ENCODE measurements around the gene ABCC12.

Gene ABCC12

GRCh38 chr16:48113471-48113870, 42.3 kb downstream of the ABCC12 start:
- Histone ChIP-seq H3K4me3 (ENCODE audit: low read length) (no peak overlapping the region), H3K9ac (ENCODE audit: low read length) (no peak overlapping the region), H3K4me1 (ENCODE audit: control insufficient read depth, insufficient read depth, low read length) (no peaks in the 10 kb centered on the region), H3K27me3 (replicated peaks; ENCODE audit: control insufficient read depth, insufficient read depth, low read length) (peaks cover 34% of the 10 kb centered on the region), H3K9me3 (ENCODE audit: control insufficient read depth, low read length) (no peaks in the 10 kb centered on the region), H3K36me3 (ENCODE audit: control insufficient read depth, insufficient read depth, low read length, severe bottlenecking) (no peaks in the 10 kb centered on the region)
- DNase-seq (ENCODE audit: low read depth), result no peak

- H3K9me3 ChIP-seq (ENCODE audit: control insufficient read depth, low read length), result no peaks in the 10 kb centered on the region
- H3K4me1 ChIP-seq (ENCODE audit: control insufficient read depth, insufficient read depth, low read length), result no peaks in the 10 kb centered on the region
- H3K4me3 ChIP-seq (ENCODE audit: low read length), result no peak overlapping the region
- H3K9ac ChIP-seq (ENCODE audit: low read length), result no peak overlapping the region
- H3K27me3 ChIP-seq (replicated peaks; ENCODE audit: control insufficient read depth, insufficient read depth, low read length), result peaks cover 34% of the 10 kb centered on the region
- DNase-seq (ENCODE audit: low read depth), result no peak
- no peaks in the 10 kb centered on the region for H3K36me3 ChIP-seq (ENCODE audit: control insufficient read depth, insufficient read depth, low read length, severe bottlenecking)
These were observed 42.8 kb downstream of the ABCC12 start for GRCh38 chr16:48113001-48113400.

- H3K9me3 ChIP-seq (ENCODE audit: control insufficient read depth, low read length), result no peaks in the 10 kb centered on the region
- no peaks in the 10 kb centered on the region for H3K36me3 ChIP-seq (ENCODE audit: control insufficient read depth, insufficient read depth, low read length, severe bottlenecking)
- H3K27me3 ChIP-seq (replicated peaks; ENCODE audit: control insufficient read depth, insufficient read depth, low read length), result peaks cover 34% of the 10 kb centered on the region
- H3K9ac ChIP-seq (ENCODE audit: low read length), result no peak overlapping the region
- no peak overlapping the region for H3K4me3 ChIP-seq (ENCODE audit: low read length)
- no peaks in the 10 kb centered on the region for H3K4me1 ChIP-seq (ENCODE audit: control insufficient read depth, insufficient read depth, low read length)
- no peak for DNase-seq (ENCODE audit: low read depth)
These were observed 43.2 kb downstream of the ABCC12 start for GRCh38 chr16:48112600-48112999.

GRCh38 chr16:48110982-48111381, 44.8 kb downstream of the ABCC12 start:
- no peak for DNase-seq (ENCODE audit: low read depth)
- Histone ChIP-seq H3K4me3 (ENCODE audit: low read length) (no peak overlapping the region), H3K27me3 (replicated peaks; ENCODE audit: control insufficient read depth, insufficient read depth, low read length) (peaks cover 34% of the 10 kb centered on the region), H3K36me3 (ENCODE audit: control insufficient read depth, insufficient read depth, low read length, severe bottlenecking) (no peaks in the 10 kb centered on the region), H3K4me1 (ENCODE audit: control insufficient read depth, insufficient read depth, low read length) (no peaks in the 10 kb centered on the region), H3K9me3 (ENCODE audit: control insufficient read depth, low read length) (no peaks in the 10 kb centered on the region), H3K9ac (ENCODE audit: low read length) (no peak overlapping the region)

- DNase-seq (ENCODE audit: low read depth), result no peak
- Histone ChIP-seq H3K27me3 (replicated peaks; ENCODE audit: control insufficient read depth, insufficient read depth, low read length) (peaks cover 28% of the 10 kb centered on the region), H3K9ac (ENCODE audit: low read length) (no peak overlapping the region), H3K4me1 (ENCODE audit: control insufficient read depth, insufficient read depth, low read length) (no peaks in the 10 kb centered on the region), H3K4me3 (ENCODE audit: low read length) (no peak overlapping the region), H3K9me3 (ENCODE audit: control insufficient read depth, low read length) (no peaks in the 10 kb centered on the region), H3K36me3 (ENCODE audit: control insufficient read depth, insufficient read depth, low read length, severe bottlenecking) (no peaks in the 10 kb centered on the region)
These were observed 45.8 kb downstream of the ABCC12 start for GRCh38 chr16:48110000-48110399.

- Histone ChIP-seq H3K27me3 (replicated peaks; ENCODE audit: control insufficient read depth, insufficient read depth, low read length) (peaks cover 28% of the 10 kb centered on the region), H3K9me3 (ENCODE audit: control insufficient read depth, low read length) (no peaks in the 10 kb centered on the region), H3K9ac (ENCODE audit: low read length) (no peak overlapping the region), H3K4me1 (ENCODE audit: control insufficient read depth, insufficient read depth, low read length) (no peaks in the 10 kb centered on the region), H3K4me3 (ENCODE audit: low read length) (no peak overlapping the region), H3K36me3 (ENCODE audit: control insufficient read depth, insufficient read depth, low read length, severe bottlenecking) (no peaks in the 10 kb centered on the region)
- DNase-seq (ENCODE audit: low read depth), result no peak
These were observed 46.3 kb downstream of the ABCC12 start for GRCh38 chr16:48109475-48109874.

- Histone ChIP-seq H3K4me1 (ENCODE audit: control insufficient read depth, insufficient read depth, low read length) (no peaks in the 10 kb centered on the region), H3K9ac (ENCODE audit: low read length) (no peak overlapping the region), H3K36me3 (ENCODE audit: control insufficient read depth, insufficient read depth, low read length, severe bottlenecking) (no peaks in the 10 kb centered on the region), H3K9me3 (ENCODE audit: control insufficient read depth, low read length) (no peaks in the 10 kb centered on the region), H3K4me3 (ENCODE audit: low read length) (no peak overlapping the region), H3K27me3 (replicated peaks; ENCODE audit: control insufficient read depth, insufficient read depth, low read length) (peaks cover 23% of the 10 kb centered on the region)
- no peak for DNase-seq (ENCODE audit: low read depth)
These were observed 49.3 kb downstream of the ABCC12 start for GRCh38 chr16:48106446-48106845.

Data from adipocyte (in vitro differentiated cells).